IMR-90 (cell line): ENCODE data around the gene ATP1A4.

Experiments
- FOS ChIP-seq: fragments of 150-350 bp; IDR thresholded peaks from 2 replicates; pipeline ENCODE4 v1.6.1; 2016; ENCODE audit warnings: low read depth, low read length
- MAFK ChIP-seq: IDR thresholded peaks from 2 replicates; pipeline ENCODE4 v1.6.1; 2012; ENCODE audit warnings: low read depth, low read length, improper control_type of control experiment
- MAZ ChIP-seq: IDR thresholded peaks from 2 replicates; pipeline ENCODE4 v1.6.1; 2012; ENCODE audit warnings: low read depth, mild to moderate bottlenecking, low read length, improper control_type of control experiment, moderate library complexity, borderline replicate concordance
- MXI1 ChIP-seq: IDR thresholded peaks from 2 replicates; pipeline ENCODE4 v1.6.1; 2012; ENCODE audit warnings: low read depth, mild to moderate bottlenecking, low read length, moderate library complexity, borderline replicate concordance
- POLR2A ChIP-seq: IDR thresholded peaks from 2 replicates; pipeline ENCODE4 v1.6.1; 2012; ENCODE audit warnings: mild to moderate bottlenecking, low read depth, low read length
- SMC3 ChIP-seq: fragments of 150-350 bp; IDR thresholded peaks from 2 replicates; pipeline ENCODE4 v1.6.1; 2016; ENCODE audit warnings: low read depth, mild to moderate bottlenecking, antibody characterized with exemption, low read length, moderate library complexity
- TF ChIP-seq, protein P1 (sequence below): fragments of 150-350 bp; IDR thresholded peaks from 2 replicates; pipeline ENCODE4 v1.6.1; 2016; ENCODE audit warnings: low read depth, mild to moderate bottlenecking, low read length, moderate library complexity, borderline replicate concordance
- TF ChIP-seq, protein P2 (sequence below): conservative IDR thresholded peaks from 2 replicates; pipeline ENCODE4 v1.5.1; 2012; ENCODE audit warnings: mild to moderate bottlenecking, low read depth, low read length, improper control_type of control experiment
- TF ChIP-seq, protein P3 (sequence below): fragments of 150-350 bp; IDR thresholded peaks from 2 replicates; pipeline ENCODE4 v1.6.1; 2017; ENCODE audit warnings: mild to moderate bottlenecking, antibody characterized with exemption, low read length, low read depth

DNA sequence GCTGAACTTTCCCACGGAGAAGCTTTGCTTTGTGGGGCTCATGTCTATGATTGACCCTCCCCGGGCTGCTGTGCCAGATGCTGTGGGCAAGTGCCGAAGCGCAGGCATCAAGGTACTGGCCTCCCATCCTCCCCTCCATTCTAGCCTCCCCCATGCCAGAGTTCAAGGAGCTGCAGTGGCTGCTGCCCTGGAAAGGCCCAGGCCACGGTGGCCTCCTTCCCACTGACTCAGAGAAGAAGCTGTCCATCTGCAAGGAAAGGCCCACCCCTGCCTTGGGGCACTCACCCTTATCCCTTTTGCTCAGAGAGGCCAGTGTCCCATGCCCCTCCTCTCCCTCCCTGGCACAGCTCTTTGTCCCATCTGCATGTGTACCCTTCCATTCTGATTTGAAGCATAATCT, 20.9 kb upstream of the ATP1A4 start:
- no peak for TF ChIP-seq MXI1
- no peak for TF ChIP-seq POLR2A
- TF ChIP-seq, protein P1, sequence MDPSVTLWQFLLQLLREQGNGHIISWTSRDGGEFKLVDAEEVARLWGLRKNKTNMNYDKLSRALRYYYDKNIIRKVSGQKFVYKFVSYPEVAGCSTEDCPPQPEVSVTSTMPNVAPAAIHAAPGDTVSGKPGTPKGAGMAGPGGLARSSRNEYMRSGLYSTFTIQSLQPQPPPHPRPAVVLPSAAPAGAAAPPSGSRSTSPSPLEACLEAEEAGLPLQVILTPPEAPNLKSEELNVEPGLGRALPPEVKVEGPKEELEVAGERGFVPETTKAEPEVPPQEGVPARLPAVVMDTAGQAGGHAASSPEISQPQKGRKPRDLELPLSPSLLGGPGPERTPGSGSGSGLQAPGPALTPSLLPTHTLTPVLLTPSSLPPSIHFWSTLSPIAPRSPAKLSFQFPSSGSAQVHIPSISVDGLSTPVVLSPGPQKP: no peak
- TF ChIP-seq, protein P2, sequence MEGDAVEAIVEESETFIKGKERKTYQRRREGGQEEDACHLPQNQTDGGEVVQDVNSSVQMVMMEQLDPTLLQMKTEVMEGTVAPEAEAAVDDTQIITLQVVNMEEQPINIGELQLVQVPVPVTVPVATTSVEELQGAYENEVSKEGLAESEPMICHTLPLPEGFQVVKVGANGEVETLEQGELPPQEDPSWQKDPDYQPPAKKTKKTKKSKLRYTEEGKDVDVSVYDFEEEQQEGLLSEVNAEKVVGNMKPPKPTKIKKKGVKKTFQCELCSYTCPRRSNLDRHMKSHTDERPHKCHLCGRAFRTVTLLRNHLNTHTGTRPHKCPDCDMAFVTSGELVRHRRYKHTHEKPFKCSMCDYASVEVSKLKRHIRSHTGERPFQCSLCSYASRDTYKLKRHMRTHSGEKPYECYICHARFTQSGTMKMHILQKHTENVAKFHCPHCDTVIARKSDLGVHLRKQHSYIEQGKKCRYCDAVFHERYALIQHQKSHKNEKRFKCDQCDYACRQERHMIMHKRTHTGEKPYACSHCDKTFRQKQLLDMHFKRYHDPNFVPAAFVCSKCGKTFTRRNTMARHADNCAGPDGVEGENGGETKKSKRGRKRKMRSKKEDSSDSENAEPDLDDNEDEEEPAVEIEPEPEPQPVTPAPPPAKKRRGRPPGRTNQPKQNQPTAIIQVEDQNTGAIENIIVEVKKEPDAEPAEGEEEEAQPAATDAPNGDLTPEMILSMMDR: no peak
- TF ChIP-seq SMC3: no peak
- TF ChIP-seq, protein P3, sequence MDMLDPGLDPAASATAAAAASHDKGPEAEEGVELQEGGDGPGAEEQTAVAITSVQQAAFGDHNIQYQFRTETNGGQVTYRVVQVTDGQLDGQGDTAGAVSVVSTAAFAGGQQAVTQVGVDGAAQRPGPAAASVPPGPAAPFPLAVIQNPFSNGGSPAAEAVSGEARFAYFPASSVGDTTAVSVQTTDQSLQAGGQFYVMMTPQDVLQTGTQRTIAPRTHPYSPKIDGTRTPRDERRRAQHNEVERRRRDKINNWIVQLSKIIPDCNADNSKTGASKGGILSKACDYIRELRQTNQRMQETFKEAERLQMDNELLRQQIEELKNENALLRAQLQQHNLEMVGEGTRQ: no peak
- TF ChIP-seq FOS: no peak
- TF ChIP-seq MAZ: no peak
- no peak for TF ChIP-seq MAFK
